ENCODE data around the gene C1QTNF1.
"Not testable (repeated sequence)": the region's sequence is repeated elsewhere in the genome, so short reads cannot be mapped to it uniquely, and the experiment has no call there.

The C1QTNF1 gene

DNA sequence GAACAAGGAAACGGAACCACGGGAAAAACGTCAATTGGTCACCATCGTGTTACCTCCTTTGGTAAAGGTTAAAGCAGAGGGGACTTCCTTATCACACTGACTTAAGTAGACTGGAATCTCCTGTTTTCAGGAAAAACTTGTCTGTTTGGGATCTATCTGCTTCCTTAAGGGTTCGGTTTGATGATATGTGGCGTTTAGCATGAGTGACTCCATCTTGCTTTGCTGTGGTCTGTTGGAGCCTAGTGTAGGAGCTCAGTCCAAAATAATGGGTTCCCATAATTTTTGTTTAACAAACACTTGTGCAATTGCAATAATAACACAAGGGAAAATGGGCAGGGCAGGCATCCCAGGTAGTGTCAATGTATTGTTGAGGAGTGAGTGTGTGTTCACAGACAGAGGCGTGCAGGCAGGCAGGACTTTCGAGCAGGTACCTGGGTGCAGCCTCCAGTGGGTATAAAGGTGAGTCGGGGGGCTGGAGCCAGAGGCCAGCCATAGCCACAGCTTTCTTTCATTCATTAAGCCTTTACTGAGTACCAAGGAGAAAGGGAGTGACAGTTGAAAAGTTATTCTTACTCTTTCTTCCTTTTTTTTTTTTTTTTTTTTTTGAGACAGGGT, 46.4 kb downstream of the C1QTNF1 start:
- no peak for TF ChIP-seq SUZ12 (IDR thresholded peaks at IDR 0.05; ENCODE audit: extremely low read depth, insufficient read depth, insufficient read length)
- TF ChIP-seq ZNF274 (IDR thresholded peaks at IDR 0.05; ENCODE audit: low read depth, low read length), result no peak
- TF ChIP-seq YY1 (IDR thresholded peaks at IDR 0.05; ENCODE audit: insufficient read depth, insufficient read length), result no peak
- no peak overlapping the region for H3K4me3 ChIP-seq (ENCODE audit: insufficient read length, low read depth)
- H3K36me3 ChIP-seq (ENCODE audit: insufficient read depth, insufficient read length, low read length), result no peaks in the 10 kb centered on the region
- no peak for DNase-seq (ENCODE audit: low read depth, low spot score)
- no peak overlapping the region for H3K9ac ChIP-seq (ENCODE audit: insufficient read length, low read depth)
- peaks cover 11% of the 10 kb centered on the region for H3K27me3 ChIP-seq (ENCODE audit: insufficient read depth, insufficient read length)
- no peaks in the 10 kb centered on the region for H3K4me1 ChIP-seq (ENCODE audit: insufficient read depth, insufficient read length)
- H3K9me3 ChIP-seq (ENCODE audit: insufficient read depth, low read length), result no peaks in the 10 kb centered on the region

GRCh38 chr17:79071161-79071740, 47.3 kb downstream of the C1QTNF1 start:
- no peak overlapping the region for H3K4me3 ChIP-seq (ENCODE audit: insufficient read length, low read depth)
- H3K4me1 ChIP-seq (ENCODE audit: insufficient read depth, insufficient read length), result no peaks in the 10 kb centered on the region
- H3K27me3 ChIP-seq (ENCODE audit: insufficient read depth, insufficient read length), result peaks cover 19% of the 10 kb centered on the region
- TF ChIP-seq SUZ12 (IDR thresholded peaks at IDR 0.05; ENCODE audit: extremely low read depth, insufficient read depth, insufficient read length) (no peak), YY1 (IDR thresholded peaks at IDR 0.05; ENCODE audit: insufficient read depth, insufficient read length) (no peak), ZNF274 (IDR thresholded peaks at IDR 0.05; ENCODE audit: low read depth, low read length) (no peak)
- H3K9me3 ChIP-seq (ENCODE audit: insufficient read depth, low read length), result no peaks in the 10 kb centered on the region
- no peak overlapping the region for H3K9ac ChIP-seq (ENCODE audit: insufficient read length, low read depth)
- H3K36me3 ChIP-seq (ENCODE audit: insufficient read depth, insufficient read length, low read length), result no peaks in the 10 kb centered on the region
- DNase-seq (ENCODE audit: low read depth, low spot score), result no peak

GRCh38 chr17:79072544-79072943, 48.6 kb downstream of the C1QTNF1 start:
- Histone ChIP-seq H3K36me3 (ENCODE audit: insufficient read depth, insufficient read length, low read length) (peaks cover 4% of the 10 kb centered on the region), H3K4me1 (ENCODE audit: insufficient read depth, insufficient read length) (no peaks in the 10 kb centered on the region), H3K4me3 (ENCODE audit: insufficient read length, low read depth) (no peak overlapping the region), H3K9me3 (ENCODE audit: insufficient read depth, low read length) (no peaks in the 10 kb centered on the region), H3K27me3 (ENCODE audit: insufficient read depth, insufficient read length) (peaks cover 19% of the 10 kb centered on the region), H3K9ac (ENCODE audit: insufficient read length, low read depth) (no peak overlapping the region)
- no peak for DNase-seq (ENCODE audit: low read depth, low spot score)
- TF ChIP-seq SUZ12 (IDR thresholded peaks at IDR 0.05; ENCODE audit: extremely low read depth, insufficient read depth, insufficient read length), result no peak
- no peak for TF ChIP-seq YY1 (IDR thresholded peaks at IDR 0.05; ENCODE audit: insufficient read depth, insufficient read length)
- TF ChIP-seq ZNF274 (IDR thresholded peaks at IDR 0.05; ENCODE audit: low read depth, low read length), result no peak

GRCh38 chr17:79073016-79073705, 49.2 kb downstream of the C1QTNF1 start:
- H3K36me3 ChIP-seq (ENCODE audit: insufficient read depth, insufficient read length, low read length), result peaks cover 10% of the 10 kb centered on the region
- H3K27me3 ChIP-seq (ENCODE audit: insufficient read depth, insufficient read length), result peaks cover 19% of the 10 kb centered on the region
- TF ChIP-seq ZNF274 (IDR thresholded peaks at IDR 0.05; ENCODE audit: low read depth, low read length) (no peak), YY1 (IDR thresholded peaks at IDR 0.05; ENCODE audit: insufficient read depth, insufficient read length) (no peak), SUZ12 (IDR thresholded peaks at IDR 0.05; ENCODE audit: extremely low read depth, insufficient read depth, insufficient read length) (no peak)
- no peak overlapping the region for H3K4me3 ChIP-seq (ENCODE audit: insufficient read length, low read depth)
- H3K9ac ChIP-seq (ENCODE audit: insufficient read length, low read depth), result no peak overlapping the region
- H3K9me3 ChIP-seq (ENCODE audit: insufficient read depth, low read length), result no peaks in the 10 kb centered on the region
- no peak for DNase-seq (ENCODE audit: low read depth, low spot score)
- H3K4me1 ChIP-seq (ENCODE audit: insufficient read depth, insufficient read length), result no peaks in the 10 kb centered on the region

- Histone ChIP-seq H3K4me1 (ENCODE audit: insufficient read depth, insufficient read length) (no peaks in the 10 kb centered on the region), H3K36me3 (ENCODE audit: insufficient read depth, insufficient read length, low read length) (peaks cover 15% of the 10 kb centered on the region), H3K27me3 (ENCODE audit: insufficient read depth, insufficient read length) (peaks cover 19% of the 10 kb centered on the region), H3K9me3 (ENCODE audit: insufficient read depth, low read length) (no peaks in the 10 kb centered on the region), H3K9ac (ENCODE audit: insufficient read length, low read depth) (no peak overlapping the region), H3K4me3 (ENCODE audit: insufficient read length, low read depth) (no peak overlapping the region)
- DNase-seq (ENCODE audit: low read depth, low spot score), result no peak
- no peak for TF ChIP-seq YY1 (IDR thresholded peaks at IDR 0.05; ENCODE audit: insufficient read depth, insufficient read length)
- no peak for TF ChIP-seq ZNF274 (IDR thresholded peaks at IDR 0.05; ENCODE audit: low read depth, low read length)
- TF ChIP-seq SUZ12 (IDR thresholded peaks at IDR 0.05; ENCODE audit: extremely low read depth, insufficient read depth, insufficient read length), result no peak
Observed at GRCh38 chr17:79073706-79074088, 49.7 kb downstream of the C1QTNF1 start.

- not testable (repeated sequence) for H3K9me3 ChIP-seq (ENCODE audit: insufficient read depth, low read length); H3K4me3 ChIP-seq (ENCODE audit: insufficient read length, low read depth); H3K4me1 ChIP-seq (ENCODE audit: insufficient read depth, insufficient read length); H3K9ac ChIP-seq (ENCODE audit: insufficient read length, low read depth); DNase-seq (ENCODE audit: low read depth, low spot score)
- peaks cover 19% of the 10 kb centered on the region for H3K27me3 ChIP-seq (ENCODE audit: insufficient read depth, insufficient read length)
- H3K36me3 ChIP-seq (ENCODE audit: insufficient read depth, insufficient read length, low read length), result peaks cover 20% of the 10 kb centered on the region
Observed at GRCh38 chr17:79074121-79074648, 50.2 kb downstream of the C1QTNF1 start.

Data from NT2/D1 (cell line).